GM21515 (cell line): ENCODE results near the gene SH2D1B.

Experiments used
- ATAC-seq: cut with Tn5 transposase; IDR thresholded peaks from one replicate; pipeline ENCODE4 v1.9.1; 2021; ENCODE audit not compliant: unreplicated experiment

Gene SH2D1B

GRCh38 chr1:162400790-162401355 is 11.1 kb downstream of the SH2D1B start:
- ATAC-seq: no peak

DNA sequence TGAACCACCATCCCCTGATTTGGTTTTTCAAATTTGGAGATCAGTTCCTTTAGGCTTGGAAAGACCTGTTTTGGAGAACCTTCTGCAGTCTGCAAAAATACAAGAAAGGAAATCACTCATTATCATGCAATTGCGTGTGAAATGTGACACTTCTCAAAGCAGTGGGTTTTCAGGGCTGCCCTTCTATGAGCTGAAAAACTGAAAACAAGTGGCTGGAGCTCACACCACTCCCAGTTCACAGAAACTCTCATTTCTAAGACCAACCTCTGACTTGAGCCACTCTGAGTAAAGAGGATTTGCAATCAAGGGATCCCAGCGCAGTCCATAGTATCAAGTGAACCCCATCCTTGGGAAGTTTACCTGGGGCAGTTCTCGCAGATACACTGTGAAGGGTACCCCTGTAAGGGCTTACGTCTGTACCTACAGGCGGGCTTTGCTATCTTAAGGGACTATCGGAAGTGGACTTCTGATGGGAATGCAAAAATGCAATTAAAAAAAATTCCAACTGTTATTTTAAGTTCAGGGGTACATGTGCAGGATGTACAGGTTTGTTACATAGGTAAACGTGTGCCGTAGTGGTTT is 12.8 kb downstream of the SH2D1B start:
- no peak for ATAC-seq

DNA sequence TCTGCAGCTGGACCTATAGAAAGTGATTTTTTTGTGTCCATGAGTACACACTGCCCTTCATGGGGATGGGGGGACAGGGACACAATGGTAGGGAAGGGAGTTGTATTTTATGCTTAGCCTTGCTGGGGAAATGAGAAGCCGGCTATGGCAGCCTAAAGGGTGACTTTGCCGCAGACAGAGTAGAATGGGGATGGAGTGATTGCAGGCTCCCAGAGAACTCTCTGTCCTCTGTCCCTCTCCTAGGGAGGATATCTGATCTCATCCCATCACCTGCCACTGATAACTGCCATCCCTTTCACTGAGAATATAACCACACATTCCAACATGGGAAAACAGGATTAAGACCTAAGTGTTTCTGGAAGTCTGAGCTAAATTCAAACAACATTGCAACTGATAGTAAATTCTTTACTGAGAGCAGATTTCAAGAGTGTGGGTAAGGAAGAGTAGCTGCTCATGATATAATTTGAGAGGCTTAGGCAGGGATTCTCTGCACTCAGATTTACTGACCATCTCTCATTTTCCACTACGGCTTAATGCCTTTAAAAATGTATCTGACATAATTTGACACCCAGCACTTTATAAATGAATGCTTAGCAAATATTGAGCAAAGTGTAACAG is 13.9 kb downstream of the SH2D1B start:
- no peak for ATAC-seq

DNA sequence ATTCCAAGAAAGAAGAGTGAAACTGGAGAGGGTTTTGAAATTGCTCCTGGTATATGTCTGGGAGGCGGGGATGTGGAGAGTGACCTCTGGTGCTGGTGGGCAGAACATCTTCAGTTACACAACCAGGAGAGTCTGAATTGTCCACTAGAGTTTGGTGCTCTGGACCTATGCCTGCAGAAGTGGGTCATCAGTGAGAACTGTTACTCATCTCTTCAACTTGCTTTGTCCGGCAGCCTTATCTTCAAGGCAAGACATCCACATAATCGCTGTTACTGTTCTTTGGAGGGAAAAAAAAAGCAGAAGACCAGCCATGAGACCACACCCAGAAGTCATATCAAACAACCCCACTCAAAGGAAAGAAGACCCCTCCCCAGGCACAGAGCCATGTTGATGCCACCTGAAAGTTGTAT is 14.9 kb downstream of the SH2D1B start:
- ATAC-seq: no peak

GRCh38 chr1:162396201-162396906 is 15.6 kb downstream of the SH2D1B start:
- ATAC-seq: no peak

DNA sequence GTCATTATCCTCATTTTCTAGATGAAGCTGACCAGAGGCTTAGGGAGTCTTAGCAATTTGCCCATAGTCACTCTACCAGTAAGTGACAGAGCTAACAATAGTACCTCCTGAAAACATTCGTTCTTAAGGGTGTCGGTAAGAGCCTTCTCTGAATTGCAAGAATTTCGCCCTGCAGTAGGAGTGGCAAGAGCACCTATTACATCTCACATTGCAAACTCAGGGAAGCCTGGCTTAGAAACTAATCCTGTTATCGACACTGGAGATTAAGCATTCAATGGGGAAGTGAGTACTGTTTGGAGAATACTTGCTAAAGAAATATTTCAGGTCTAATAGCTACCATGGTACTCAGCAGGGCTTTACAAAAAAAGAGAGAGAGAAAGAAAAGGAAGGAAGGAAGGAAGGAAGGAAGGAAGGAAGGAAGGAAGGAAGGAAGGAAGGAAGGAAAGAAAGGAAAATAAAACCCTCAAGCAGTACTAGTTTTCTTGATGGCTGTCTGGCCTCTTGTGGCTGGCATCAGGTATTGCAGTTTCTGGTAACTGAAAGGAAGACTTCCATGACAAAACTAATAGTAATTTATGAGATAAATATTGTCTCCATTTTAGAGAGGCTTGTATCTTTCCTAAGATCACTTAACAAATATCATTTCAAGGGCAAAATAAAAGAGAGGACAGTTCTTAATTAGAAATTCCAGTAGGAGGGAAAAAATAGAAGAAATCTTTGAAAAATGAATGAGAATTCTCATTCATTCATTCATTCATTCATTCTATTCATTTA is 20.0 kb downstream of the SH2D1B start:
- no peak for ATAC-seq

- ATAC-seq: no peak
These were observed 21.3 kb downstream of the SH2D1B start for GRCh38 chr1:162390396-162391185.

- no peak for ATAC-seq
These were observed 22.0 kb downstream of the SH2D1B start for GRCh38 chr1:162389971-162390370.

- ATAC-seq: no peak
These were observed 22.7 kb downstream of the SH2D1B start for GRCh38 chr1:162389021-162389818.

- no peak for ATAC-seq
These were observed 23.3 kb downstream of the SH2D1B start for GRCh38 chr1:162388615-162389014.

DNA sequence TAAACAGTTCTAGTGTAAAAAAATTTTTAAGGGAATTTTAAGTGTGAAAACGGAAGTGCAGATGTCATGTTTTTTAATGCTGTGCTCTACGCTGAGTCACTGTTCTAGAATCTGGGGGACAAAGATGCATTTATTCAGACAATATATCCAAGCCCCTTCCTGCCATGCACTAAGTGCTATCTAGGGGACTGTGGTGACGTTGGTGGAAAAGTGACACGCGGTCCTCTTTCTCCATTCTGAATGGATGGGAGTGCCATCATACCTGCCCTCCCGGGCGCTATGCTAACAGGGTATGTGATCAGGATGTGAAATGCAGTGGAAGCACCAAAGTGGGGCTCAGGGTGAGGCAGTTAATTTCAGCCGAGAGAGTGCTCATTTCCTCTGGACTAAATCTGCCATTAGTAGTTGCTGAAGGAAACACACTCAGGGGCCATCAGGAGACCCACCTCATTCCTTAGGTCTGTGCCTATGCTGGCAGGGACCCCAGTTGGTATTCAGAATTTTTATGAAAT is 23.8 kb downstream of the SH2D1B start:
- no peak for ATAC-seq

DNA sequence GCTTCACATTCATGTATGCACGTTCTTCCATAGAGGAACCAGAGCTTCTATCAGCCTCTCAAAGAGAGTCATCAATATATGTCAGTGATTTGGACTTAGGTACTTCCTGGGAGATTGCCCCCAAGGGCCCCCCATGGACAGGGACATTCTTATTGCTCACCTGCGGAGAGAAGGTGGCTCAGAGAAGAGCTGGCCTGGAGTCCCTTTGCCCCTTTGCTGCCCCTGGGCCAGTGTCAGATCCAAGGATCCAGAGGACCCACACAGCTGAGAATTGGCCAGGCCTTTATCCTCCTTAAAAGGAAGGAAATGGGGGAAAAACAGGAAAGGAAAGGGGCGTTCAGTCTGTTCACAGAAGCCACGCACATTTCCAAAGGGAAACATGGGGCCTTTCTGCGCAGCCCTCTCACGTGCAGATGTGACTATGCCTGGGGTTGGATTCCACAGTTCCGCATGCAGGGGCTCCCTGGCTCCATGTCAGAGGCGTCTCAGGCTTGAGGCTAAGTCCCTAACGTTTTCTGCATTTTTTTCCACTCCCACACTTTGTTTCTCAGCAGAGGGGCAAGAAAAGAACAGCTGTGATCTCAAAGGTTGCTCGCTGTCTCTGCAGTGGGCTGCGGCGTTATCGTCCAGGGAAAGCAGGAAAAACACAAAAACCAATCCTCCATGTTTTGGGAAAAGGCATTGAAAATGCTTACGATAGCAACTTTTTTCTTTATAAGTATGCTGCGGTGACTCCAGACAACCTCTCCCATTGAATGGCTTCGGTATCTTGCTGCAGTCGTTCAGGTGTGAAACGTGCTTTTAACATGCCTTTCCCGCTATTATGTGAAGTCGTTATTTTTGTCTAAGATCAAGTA is 24.5 kb downstream of the SH2D1B start:
- no peak for ATAC-seq

- ATAC-seq: no peak
These were observed 25.4 kb downstream of the SH2D1B start for GRCh38 chr1:162386292-162387225.

DNA sequence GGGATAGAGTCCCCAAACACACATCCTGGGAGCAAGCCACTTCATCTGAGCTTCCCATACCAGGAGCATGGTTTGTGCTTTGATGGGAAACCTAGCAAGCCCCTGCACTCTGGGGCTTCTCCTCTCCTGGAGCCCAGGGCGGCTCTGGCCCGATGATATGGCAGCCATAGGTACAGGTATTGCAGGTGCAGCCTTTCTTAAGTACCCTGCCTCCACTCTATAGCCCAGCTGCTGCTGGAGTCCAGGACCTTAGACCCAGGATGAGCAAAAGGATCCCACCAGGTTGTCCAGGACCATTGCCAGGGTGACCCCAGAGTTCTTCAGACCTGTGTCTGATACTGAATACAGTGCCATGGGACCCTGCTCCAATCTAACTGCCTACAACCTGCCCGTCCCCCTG is 26.2 kb downstream of the SH2D1B start:
- no peak for ATAC-seq

DNA sequence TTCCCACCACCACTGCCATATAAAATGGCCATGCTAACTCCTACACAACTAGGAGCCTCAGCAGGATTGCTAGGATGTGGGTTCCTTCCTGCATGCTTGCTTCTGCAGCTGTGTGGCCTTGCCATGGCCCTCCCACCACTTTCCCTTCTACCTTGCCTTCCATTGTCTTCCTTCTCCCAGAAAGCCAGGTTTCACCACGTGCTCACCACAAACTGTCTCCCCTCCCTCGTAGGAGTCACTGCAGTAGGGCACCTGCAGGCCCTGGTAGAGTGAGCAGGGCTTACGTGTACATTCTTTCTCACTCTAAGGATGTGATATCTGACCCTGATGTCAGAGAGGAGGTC is 26.7 kb downstream of the SH2D1B start:
- no peak for ATAC-seq

DNA sequence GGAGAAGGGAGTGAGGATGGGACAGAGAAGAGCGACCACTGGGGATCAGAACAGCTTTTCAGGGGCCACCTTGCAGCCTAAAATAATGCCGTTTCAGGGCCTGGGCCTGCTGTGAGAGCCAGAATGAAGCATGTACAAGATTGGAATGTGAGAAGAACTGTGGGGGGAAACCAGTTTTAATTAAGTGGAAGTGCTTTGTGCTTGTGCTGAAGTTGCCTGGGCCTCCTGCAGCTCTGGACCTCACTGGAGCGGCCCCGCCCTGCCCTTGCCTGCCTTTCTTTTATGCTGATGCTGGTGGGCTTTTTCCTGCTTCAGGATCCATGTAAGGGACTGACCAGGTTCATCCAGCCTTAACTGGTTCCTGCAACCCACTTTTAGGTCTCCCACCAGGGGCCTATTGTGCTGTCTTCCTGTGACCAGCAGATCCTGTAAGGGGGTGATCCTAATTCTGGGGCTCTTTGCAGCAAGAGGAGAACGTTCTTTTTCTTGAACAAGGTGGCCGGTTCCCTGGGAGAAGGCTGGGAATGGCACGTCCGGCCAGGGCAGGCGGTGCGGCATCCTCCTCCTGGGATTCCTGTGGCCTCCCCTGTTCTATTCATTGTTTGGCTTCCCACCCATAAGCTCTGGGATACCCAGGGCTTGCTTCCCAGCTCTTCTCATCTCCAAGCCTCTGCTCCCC is 27.2 kb downstream of the SH2D1B start:
- ATAC-seq: no peak

- ATAC-seq: no peak
These were observed 27.8 kb downstream of the SH2D1B start for GRCh38 chr1:162384116-162384515.
